ENCODE measurements around the gene MAST1.
A peak's percentile ranks its signal among the peaks of the same experiment; 100 is the strongest.
"Not testable (repeated sequence)": the region's sequence is repeated elsewhere in the genome, so short reads cannot be mapped to it uniquely, and the experiment has no call there.

MAST1 gene

GRCh38 chr19:12872255-12872654 lies 33.9 kb downstream of the MAST1 start:
- DNase-seq (ENCODE audit: low spot score) = no peak

- DNase-seq (ENCODE audit: low spot score) = peak; percentile 53
Observed at GRCh38 chr19:12872941-12873890, 34.9 kb downstream of the MAST1 start.

DNA sequence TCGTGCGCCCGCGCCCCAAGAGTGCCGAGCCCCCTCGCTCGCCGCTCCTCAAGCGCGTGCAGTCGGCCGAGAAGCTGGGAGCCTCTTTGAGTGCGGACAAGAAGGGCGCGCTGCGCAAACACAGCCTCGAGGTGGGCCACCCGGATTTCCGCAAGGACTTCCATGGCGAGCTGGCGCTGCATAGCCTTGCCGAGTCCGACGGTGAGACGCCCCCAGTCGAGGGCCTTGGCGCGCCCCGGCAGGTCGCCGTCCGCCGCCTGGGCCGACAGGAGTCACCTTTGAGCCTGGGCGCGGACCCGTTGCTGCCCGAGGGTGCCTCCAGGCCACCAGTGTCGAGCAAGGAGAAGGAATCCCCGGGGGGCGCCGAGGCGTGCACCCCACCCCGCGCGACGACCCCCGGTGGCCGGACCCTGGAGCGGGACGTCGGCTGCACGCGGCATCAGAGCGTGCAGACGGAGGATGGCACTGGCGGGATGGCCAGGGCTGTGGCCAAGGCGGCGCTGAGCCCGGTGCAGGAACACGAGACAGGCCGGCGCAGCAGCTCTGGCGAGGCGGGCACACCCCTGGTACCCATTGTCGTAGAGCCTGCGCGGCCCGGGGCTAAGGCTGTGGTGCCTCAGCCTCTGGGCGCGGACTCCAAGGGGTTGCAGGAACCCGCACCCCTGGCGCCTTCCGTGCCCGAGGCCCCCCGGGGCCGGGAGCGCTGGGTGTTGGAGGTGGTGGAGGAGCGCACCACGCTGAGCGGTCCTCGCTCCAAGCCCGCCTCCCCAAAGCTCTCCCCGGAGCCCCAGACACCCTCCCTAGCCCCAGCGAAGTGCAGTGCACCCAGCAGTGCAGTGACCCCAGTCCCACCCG lies 35.8 kb downstream of the MAST1 start:
- no peak for DNase-seq (ENCODE audit: low spot score)

- no peak for DNase-seq (ENCODE audit: low spot score)
Observed at GRCh38 chr19:12875086-12875485, 36.8 kb downstream of the MAST1 start.

- DNase-seq (ENCODE audit: low spot score) = no peak
Observed at GRCh38 chr19:12880551-12881171, 42.3 kb downstream of the MAST1 start.

GRCh38 chr19:12881172-12881808 lies 43.0 kb downstream of the MAST1 start, which contains the start of gene DNASE2:
Gene DNASE2, minus strand, starts transcription at chr19:12881449. Its CDS starts 74 bp downstream, at chr19:12881375.
- peak; percentile 91 for DNase-seq (ENCODE audit: low spot score)

DNA sequence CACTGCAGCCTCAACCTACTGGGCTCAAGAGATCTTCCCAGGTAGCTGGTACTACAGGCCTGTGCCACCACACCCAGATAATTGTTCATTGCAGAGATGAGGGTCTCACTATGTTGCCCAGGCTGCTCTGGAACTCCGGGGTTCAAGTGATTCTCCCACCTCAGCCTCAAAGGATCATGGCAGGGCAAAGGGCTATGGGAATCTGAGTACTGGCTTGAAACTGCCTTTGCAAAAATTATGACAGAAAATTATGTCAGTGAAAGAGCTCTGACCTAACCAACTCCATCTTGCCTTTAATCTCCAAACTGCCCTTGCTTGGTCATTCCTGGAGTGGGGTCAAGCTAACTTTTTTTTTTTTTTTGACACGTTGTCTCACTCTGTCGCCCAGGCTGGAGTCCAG lies 44.3 kb downstream of the MAST1 start:
- no peak for DNase-seq (ENCODE audit: low spot score)

DNA sequence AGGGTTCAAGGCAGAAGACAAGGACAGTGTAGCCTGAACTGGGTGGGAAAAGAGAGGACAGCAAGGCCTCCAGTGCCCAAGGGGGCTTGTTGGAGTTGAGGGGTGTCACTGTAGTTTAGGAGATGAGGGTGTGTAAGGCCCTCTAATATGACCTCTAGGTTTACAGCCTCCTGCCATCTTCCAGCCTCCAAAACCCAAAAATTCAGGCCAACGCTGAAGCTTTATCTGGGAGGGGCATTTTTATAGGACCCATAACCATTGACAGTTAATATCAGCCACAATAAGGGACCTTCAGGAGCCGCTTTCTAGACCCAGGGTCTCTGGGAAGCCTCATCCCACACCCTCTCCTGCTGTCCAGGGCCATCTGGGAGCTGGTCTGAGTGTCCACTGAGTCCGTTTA lies 45.9 kb downstream of the MAST1 start:
- no peak for DNase-seq (ENCODE audit: low spot score)

GRCh38 chr19:12884627-12884925 lies 46.3 kb downstream of the MAST1 start:
- DNase-seq (ENCODE audit: low spot score) = no peak

GRCh38 chr19:12884926-12885748 lies 46.8 kb downstream of the MAST1 start:
- peak; percentile 64 for DNase-seq (ENCODE audit: low spot score)

- DNase-seq (ENCODE audit: low spot score) = no peak
Observed at GRCh38 chr19:12885749-12886650, 47.7 kb downstream of the MAST1 start.

DNA sequence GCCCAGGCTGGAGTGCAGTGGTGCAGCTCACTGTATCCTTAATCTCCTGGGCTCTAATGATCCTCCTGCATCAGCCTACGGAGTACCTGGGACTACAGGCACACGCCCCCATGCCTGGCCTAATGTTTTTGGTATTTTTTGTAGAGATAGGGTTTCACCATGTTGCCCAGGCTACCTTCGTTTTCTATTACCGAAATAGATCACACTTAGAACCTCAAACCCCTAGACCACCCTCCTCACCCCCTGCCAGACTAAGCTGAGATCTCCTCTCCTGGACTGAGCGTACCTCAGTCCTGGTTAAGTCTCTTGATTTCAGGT lies 48.3 kb downstream of the MAST1 start:
- no peak for DNase-seq (ENCODE audit: low spot score)

- DNase-seq (ENCODE audit: low spot score) = no peak
Observed at GRCh38 chr19:12886969-12887747, 48.8 kb downstream of the MAST1 start, which contains the start of gene KLF1. Gene KLF1, minus strand, starts transcription at chr19:12887201. Its CDS starts 61 bp downstream, at chr19:12887140.

DNA sequence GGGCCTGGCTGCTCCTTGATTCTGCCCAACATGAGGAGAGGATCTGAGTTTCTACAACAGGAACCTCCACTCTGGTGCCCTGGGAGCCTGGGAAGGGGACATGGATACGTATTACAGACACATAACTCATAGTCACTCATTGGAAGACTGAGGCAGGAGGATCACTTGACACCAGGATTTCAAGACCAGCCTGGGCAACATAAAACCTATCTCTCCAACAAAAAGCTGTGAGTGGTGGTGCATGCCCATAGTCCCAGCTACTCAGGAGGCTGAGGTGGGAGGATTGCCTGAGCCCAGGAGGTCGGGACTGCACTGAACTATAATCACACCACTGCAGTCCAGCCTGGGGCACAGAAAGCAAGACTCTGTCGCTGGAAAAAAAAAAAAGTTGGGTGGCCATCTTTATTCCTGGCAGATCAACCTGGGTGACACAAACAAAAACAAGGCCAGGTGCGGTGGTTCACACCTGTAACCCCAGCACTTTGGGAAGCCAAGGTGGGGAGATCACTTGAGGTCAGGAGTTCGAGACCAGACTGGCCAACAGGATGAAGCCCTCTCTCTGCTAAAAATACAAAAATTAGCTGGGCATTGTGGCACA lies 49.8 kb downstream of the MAST1 start:
- DNase-seq (ENCODE audit: low spot score) = no peak

- not testable (repeated sequence) for DNase-seq (ENCODE audit: low spot score)
Observed at GRCh38 chr19:12890299-12890786, 52.0 kb downstream of the MAST1 start.

DNA sequence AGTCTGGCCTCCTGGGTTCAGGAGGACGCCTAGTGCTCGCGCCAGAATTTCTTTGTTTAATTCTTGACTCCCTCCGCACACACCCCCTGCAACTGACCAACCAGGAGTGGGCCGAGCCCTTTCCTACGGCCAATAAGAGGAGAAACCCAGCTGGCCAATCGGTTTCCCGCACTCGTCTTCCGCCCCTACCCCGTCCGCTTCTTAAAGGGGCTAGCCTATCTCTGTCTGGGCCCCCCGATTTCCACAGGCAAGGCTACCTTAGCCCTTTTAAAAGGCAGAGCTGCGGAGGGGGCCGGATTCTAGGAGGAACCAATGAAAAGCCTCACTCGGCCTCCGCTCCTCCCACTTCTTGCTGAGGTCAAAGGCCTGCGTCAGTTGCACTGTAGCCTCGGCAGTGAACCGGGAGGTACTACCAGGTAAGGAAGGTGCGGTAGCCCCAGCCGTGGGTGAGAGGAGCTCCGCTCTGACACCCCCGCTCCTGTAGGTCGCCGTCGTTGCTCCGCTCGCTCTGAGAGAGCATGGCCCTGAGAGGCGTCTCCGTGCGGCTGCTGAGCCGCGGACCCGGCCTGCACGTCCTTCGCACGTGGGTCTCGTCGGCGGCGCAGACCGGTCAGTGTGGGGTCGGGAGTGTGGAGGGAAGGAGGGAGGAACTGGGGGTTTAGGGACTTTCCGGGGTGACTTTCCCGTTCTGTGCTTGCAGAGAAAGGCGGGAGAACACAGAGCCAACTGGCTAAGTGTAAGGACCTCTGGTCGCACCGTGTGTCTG lies 52.7 kb downstream of the MAST1 start, which contains the start of gene GCDH:
Gene GCDH (plus strand): TSS at position 374 of the 766 bp plus-strand sequence. CDS start 145 bp downstream, at position 519.
- DNase-seq (ENCODE audit: low spot score) = peak; percentile 99

DNA sequence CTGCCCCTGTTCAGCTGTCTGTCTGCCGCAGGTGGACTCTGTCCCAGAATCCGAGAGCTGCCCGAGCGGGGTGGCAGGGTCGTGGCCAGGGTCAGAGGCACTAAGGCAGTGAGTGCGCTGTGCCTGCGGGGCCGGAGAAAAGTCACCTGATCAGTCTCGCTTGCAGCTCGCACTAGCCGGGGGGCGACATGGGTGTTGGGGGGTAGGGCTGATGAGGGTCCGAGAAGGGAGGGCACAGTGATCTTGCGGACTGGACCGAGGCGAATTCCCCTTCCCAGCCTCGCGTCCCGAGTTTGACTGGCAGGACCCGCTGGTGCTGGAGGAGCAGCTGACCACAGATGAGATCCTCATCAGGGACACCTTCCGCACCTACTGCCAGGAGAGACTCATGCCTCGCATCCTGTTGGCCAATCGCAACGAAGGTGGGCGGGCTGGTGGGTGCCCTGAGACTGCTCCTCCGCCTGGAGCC lies 53.3 kb downstream of the MAST1 start:
- no peak for DNase-seq (ENCODE audit: low spot score)

Data from SK-N-DZ (cell line).